Kidney (tissue), 14 donors: ENCODE measurements around the gene CCL13. TPM values are rescaled to one million over a fixed set of nuclear protein-coding genes. Genes with fewer than 3 reads are reported as not detected.

Experiments
- DNase-seq, 5 donors: peaks; one replicate each; pipeline ENCODE4 v3.0.0-alpha.2; 2013 to 2020
- FAIRE-seq: peaks from 2 replicates; lab custom pipeline; 2012; peaks lifted over from hg19 to GRCh38; lab: Jason Lieb, UNC
- H3K27ac ChIP-seq, 2 donors: one replicate each; pipeline ENCODE4 v1.7.0; 2013; ENCODE audit warnings: low read depth in 2 of 2, low read length in 2 of 2, inconsistent platforms in 1 of 2
- H3K27me3 ChIP-seq: one replicate; pipeline ENCODE4 v1.7.1; 2013; ENCODE audit warnings: low read length, inconsistent platforms; ENCODE audit not compliant: control insufficient read depth, insufficient read depth
- H3K36me3 ChIP-seq, 3 donors: one replicate each; pipeline versions ENCODE4 v1.7.0 to v1.7.1; 2013; ENCODE audit warnings: low read length in 3 of 3, control low read depth in 1 of 3, inconsistent platforms in 1 of 3; ENCODE audit not compliant: insufficient read depth in 3 of 3, control insufficient read depth in 2 of 3
- H3K4me1 ChIP-seq, 3 donors: one replicate each; pipeline versions ENCODE4 v1.7.0 to v1.7.1; 2013; ENCODE audit warnings: low read length in 3 of 3, inconsistent platforms in 1 of 3, low read depth in 1 of 3; ENCODE audit not compliant: control insufficient read depth in 2 of 3, insufficient read depth in 2 of 3
- H3K4me3 ChIP-seq, 3 donors: one replicate each; pipeline versions ENCODE4 v1.7.0 to v1.8.1; 2013; ENCODE audit warnings: low read length in 3 of 3, control low read depth in 1 of 3, inconsistent platforms in 1 of 3
- H3K9ac ChIP-seq, 3 donors: one replicate each; pipeline versions ENCODE4 v1.7.0 to v1.7.1; 2013; ENCODE audit warnings: low read length in 3 of 3, control low read depth in 1 of 3, inconsistent platforms in 1 of 3
- H3K9me3 ChIP-seq, 3 donors: one replicate each; pipeline versions ENCODE4 v1.7.0 to v1.7.1; 2013; ENCODE audit warnings: low read length in 3 of 3, control low read depth in 1 of 3, inconsistent platforms in 1 of 3; ENCODE audit not compliant: control insufficient read depth in 2 of 3, insufficient read depth in 1 of 3
- intact Hi-C: fragments of 100-400 bp; cut with DNase I; formaldehyde crosslinking; loops from one replicate; pipeline ENCODE4 v1.11.1; 2022
- polyA plus RNA-seq: library from polyadenylated mRNA; stranded (reverse); fragments of 350-450 nt; fragmentation: Illumina TruSeq; extraction: RNeasy Lipid Tissue Mini Kit (QIAGEN cat#74804); gene quantifications from one replicate; pipeline ENCODE4 v1.2.3, GENCODE V29; 2014; ENCODE audit warnings: low read depth, low replicate concordance; ENCODE audit not compliant: insufficient read depth
- total RNA-seq: library from RNA; stranded (reverse); fragmentation: NEBNext Ultra II Directional; extraction: Animal tissue kit (Norgen Biotek cat#: 25700); gene quantifications from one replicate; pipeline ENCODE4 v1.2.1, GENCODE V29; 2021
- TF ChIP-seq, protein P1 (sequence below): IDR thresholded peaks from 3 replicates; pipeline ENCODE4 v1.5.1; 2012; ENCODE audit warnings: mild to moderate bottlenecking, moderate library complexity, borderline replicate concordance; ENCODE audit not compliant: insufficient read depth; ENCODE audit errors: extremely low read depth
- donor health status: control.
- donor health status: control.
- donor health status: control.
- donor health status: control.
- donor health status: control.
- donor health status: DM: yes; HTN: yes; CAD: no.
- donor health status: Normal renal cell carcinoma (clear cell type).

CCL13 gene
- total and polyA plus RNA-seq, 2 donors from 2014 or later: 1.1 TPM; not detected in 1

DNA sequence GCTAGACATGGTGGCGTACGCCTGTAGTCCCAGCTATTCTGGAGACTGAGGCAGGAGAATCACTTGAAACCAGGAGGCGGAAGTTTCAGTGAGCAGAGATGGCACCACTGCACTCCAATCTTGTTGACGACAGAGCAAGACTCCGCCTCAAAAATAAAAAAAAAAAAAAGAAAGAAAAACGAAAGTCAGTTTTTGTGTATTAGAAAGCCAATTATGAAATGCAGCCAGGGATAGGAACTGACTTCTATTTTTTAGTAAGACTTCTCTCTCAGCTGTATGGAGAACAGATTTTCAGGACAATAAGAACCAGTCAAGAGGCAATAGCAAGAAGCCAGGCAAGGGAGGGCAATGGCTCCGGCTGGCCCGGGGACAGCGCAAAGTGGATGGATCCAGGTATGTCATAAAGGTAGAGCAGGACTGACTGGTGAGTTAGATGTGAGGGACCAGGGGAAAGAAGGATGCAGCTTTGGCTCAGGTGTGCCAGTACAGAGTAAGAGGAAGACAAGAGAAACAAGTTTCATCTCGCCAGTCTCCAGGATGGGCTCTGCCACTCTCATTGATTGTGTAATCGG is 19.2 kb downstream of the CCL13 start:
- no peak for FAIRE-seq
- TF ChIP-seq, protein P1, sequence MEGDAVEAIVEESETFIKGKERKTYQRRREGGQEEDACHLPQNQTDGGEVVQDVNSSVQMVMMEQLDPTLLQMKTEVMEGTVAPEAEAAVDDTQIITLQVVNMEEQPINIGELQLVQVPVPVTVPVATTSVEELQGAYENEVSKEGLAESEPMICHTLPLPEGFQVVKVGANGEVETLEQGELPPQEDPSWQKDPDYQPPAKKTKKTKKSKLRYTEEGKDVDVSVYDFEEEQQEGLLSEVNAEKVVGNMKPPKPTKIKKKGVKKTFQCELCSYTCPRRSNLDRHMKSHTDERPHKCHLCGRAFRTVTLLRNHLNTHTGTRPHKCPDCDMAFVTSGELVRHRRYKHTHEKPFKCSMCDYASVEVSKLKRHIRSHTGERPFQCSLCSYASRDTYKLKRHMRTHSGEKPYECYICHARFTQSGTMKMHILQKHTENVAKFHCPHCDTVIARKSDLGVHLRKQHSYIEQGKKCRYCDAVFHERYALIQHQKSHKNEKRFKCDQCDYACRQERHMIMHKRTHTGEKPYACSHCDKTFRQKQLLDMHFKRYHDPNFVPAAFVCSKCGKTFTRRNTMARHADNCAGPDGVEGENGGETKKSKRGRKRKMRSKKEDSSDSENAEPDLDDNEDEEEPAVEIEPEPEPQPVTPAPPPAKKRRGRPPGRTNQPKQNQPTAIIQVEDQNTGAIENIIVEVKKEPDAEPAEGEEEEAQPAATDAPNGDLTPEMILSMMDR: no peak
- H3K9ac ChIP-seq: no peak overlapping the region
- H3K4me1 ChIP-seq: no peaks in the 10 kb centered on the region
- no peak for DNase-seq
- H3K27ac ChIP-seq: no peak overlapping the region
- intact Hi-C loops: no loop called here
- no peak overlapping the region for H3K4me3 ChIP-seq
- no peaks in the 10 kb centered on the region for H3K27me3 ChIP-seq
- no peaks in the 10 kb centered on the region for H3K36me3 ChIP-seq
- no peaks in the 10 kb centered on the region for H3K9me3 ChIP-seq

DNA sequence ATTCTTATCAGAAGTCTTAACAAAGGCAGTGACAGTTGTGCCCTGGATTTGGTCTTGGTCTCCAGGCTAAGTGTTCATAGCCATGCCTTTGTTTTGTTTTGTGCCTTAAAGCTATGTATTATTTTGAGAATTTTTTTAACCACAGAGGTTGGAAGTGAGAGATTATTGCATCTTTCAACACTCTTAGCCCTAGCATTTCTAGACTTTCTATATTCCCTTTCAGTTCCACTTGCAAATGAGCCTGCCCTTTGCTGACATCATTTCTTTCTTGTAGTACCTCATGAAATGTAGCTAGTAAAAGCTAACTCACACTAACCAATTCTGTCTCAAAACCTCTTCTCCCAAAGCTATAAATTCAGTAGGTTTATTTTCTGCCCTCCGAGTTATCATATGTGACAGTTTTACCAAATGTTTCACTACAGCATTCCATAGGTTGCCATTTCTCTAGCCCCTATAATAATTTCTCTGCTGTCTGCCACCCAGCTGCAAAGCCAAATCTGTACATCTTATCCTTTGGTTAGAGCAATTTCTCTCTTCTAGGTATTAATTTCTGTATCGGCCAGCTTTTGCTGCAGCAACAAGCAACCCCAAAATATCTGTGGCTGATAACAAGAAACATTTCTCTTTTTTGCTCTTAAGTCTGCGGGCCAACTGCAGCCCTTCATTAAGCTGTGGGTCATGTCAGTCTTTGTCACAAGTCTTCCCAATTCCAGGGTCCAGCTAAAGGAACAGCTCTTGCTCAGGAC is 21.0 kb downstream of the CCL13 start:
- TF ChIP-seq, protein P1: no peak
- H3K27ac ChIP-seq: no peak overlapping the region
- no peaks in the 10 kb centered on the region for H3K9me3 ChIP-seq
- intact Hi-C loops: no loop called here
- H3K4me3 ChIP-seq: no peak overlapping the region
- H3K27me3 ChIP-seq: no peaks in the 10 kb centered on the region
- H3K9ac ChIP-seq: no peak overlapping the region
- H3K4me1 ChIP-seq: no peaks in the 10 kb centered on the region
- no peaks in the 10 kb centered on the region for H3K36me3 ChIP-seq
- no peak for FAIRE-seq
- no peak for DNase-seq

DNA sequence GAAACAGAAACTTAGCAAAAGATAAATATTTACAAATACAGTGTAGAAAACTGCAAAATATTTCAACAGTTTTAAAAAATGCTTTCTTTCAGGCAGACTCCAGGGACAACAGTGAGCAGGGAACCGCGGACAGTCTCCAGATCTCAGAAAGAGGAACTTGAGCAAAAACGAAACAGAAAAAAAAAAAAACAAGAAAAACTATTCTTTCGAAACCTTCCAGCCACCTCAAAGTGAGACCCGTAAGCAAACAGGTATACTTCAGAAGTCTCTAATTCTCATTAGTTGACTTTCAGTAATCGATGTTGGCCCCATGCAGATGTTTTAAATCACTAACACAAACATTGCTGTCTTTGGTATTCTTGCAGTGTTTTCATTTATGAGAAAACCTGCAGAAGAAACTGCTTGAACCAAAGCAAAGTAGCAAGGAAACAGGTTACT is 22.4 kb downstream of the CCL13 start:
- Histone ChIP-seq H3K36me3 (no peaks in the 10 kb centered on the region), H3K4me3 (peak overlapping the region in 1 of 3 donors; percentile 4), H3K27ac (no peak overlapping the region), H3K9me3 (no peaks in the 10 kb centered on the region), H3K9ac (no peak overlapping the region), H3K27me3 (no peaks in the 10 kb centered on the region), H3K4me1 (peaks cover 0 to 2% (median 0%) of the 10 kb centered on the region in 3 donors)
- TF ChIP-seq, protein P1: no peak
- no peak for FAIRE-seq
- intact Hi-C loops: no loop called here
- peak in 1 of 5 donors; percentile 15 for DNase-seq
